Gastrocnemius medialis (tissue), 4 donors: ENCODE measurements around the gene ALDH4A1. TPM values are rescaled to one million over a fixed set of nuclear protein-coding genes. Genes with fewer than 3 reads are reported as not detected.

Source experiments
- ATAC-seq, 2 donors: fragments of 150-250 bp; one replicate each; pipeline ENCODE4 v1.9.1; 2016
- DNase-seq, 2 donors: peaks; one replicate each; pipeline ENCODE4 v3.0.0-alpha.2; 2019
- H3K27ac ChIP-seq, 4 donors: fragments of 200-600 bp; sonication (generic); 1 replicate in 1 of 4; 2 replicates in 3 of 4; pipeline ENCODE4 v1.5.1; 2016 to 2018; ENCODE audit warnings: mild to moderate bottlenecking in 2 of 4, moderate library complexity in 1 of 4
- H3K27me3 ChIP-seq, 3 donors: fragments of 200-600 bp; sonication (generic) in 2 of 3; 1 replicate in 1 of 3; 2 replicates in 2 of 3; pipeline versions ENCODE4 v1.5.1 to v1.6.0; 2016 to 2019; ENCODE audit warnings: mild to moderate bottlenecking in 1 of 3, moderate library complexity in 1 of 3
- H3K36me3 ChIP-seq, 2 donors: fragments of 200-600 bp; sonication (generic) in 1 of 2; one replicate each; pipeline ENCODE4 v1.5.1; 2017 to 2018
- H3K4me1 ChIP-seq, 2 donors: fragments of 200-600 bp; sonication (generic) in 1 of 2; one replicate each; pipeline ENCODE4 v1.5.1; 2016 to 2017; ENCODE audit warnings: mild to moderate bottlenecking in 2 of 2
- H3K4me3 ChIP-seq, 4 donors: fragments of 200-600 bp; sonication (generic) in 3 of 4; 1 replicate in 1 of 4; 2 replicates in 3 of 4; pipeline ENCODE4 v1.5.1; 2016 to 2019; ENCODE audit warnings: mild to moderate bottlenecking in 2 of 4
- H3K9me3 ChIP-seq, 3 donors: fragments of 200-600 bp; sonication (generic) in 2 of 3; 1 replicate in 1 of 3; 2 replicates in 2 of 3; pipeline ENCODE4 v1.5.1; 2016 to 2019
- CTCF ChIP-seq, 5 experiments: fragments of 450-650 bp in 3 of 5; fragments of 200-600 bp in 2 of 5; sonication (generic) in 2 of 5; IDR thresholded peaks in 4 of 5; conservative IDR thresholded peaks in 1 of 5; 1 replicate in 4 of 5; 2 replicates in 1 of 5; pipeline ENCODE4 v1.5.1; 2016 to 2019; ENCODE audit warnings: antibody characterized with exemption in 5 of 5, mild to moderate bottlenecking in 3 of 5, moderate library complexity in 3 of 5
- POLR2A ChIP-seq, 2 donors: fragments of 450-650 bp; IDR thresholded peaks; one replicate each; pipeline ENCODE4 v1.6.1; 2017; ENCODE audit warnings: antibody characterized with exemption in 2 of 2, mild to moderate bottlenecking in 2 of 2, moderate library complexity in 2 of 2
- in situ Hi-C, 4 donors: fragments of 200-750 bp; cut with MboI; loops; one replicate each; pipeline versions ENCODE4 v1.15.0 to v1.8.0; 2017; ENCODE audit warnings: low sequenced_read_pairs in 4 of 4
- intact Hi-C: fragments of 100-400 bp; cut with DNase I; formaldehyde crosslinking; loops from one replicate; pipeline ENCODE4 v1.15.1; 2023; ENCODE audit warnings: low total_unique reads
- total RNA-seq, 4 donors: library from RNA; depleted of rRNA; stranded (reverse); fragments of >200 nt; gene quantifications; one replicate each; pipeline versions ENCODE4 v1.1.0 to v1.2.3, GENCODE V29; 2016

ALDH4A1 gene
- total RNA-seq, 4 donors from 2014 or later: 22.8 to 35.3 (median 31.4) TPM

GRCh38 chr1:18920931-18921330, 18.6 kb upstream of the ALDH4A1 start:
- H3K4me3 ChIP-seq: no peak overlapping the region
- TF ChIP-seq CTCF (IDR thresholded peaks at IDR 0.05 in 4 of 5, conservative IDR thresholded peaks at IDR 0.05 in 1 of 5) (no peak), POLR2A (IDR thresholded peaks at IDR 0.05) (no peak)
- DNase-seq (no peak), ATAC-seq (no peak)
- no peak overlapping the region for H3K27ac ChIP-seq
- H3K4me1 ChIP-seq: peaks cover 35 to 37% of the 10 kb centered on the region in 2 donors
- no peaks in the 10 kb centered on the region for H3K27me3 ChIP-seq
- intact Hi-C loops (no loop called here), in situ Hi-C loops (loop anchor here in 2 of 4 donors (25.0 kb wide), 2 partner anchors 166 to 316 kb away; no protein-coding TSS in a partner anchor)
- H3K9me3 ChIP-seq: no peaks in the 10 kb centered on the region
- H3K36me3 ChIP-seq: no peaks in the 10 kb centered on the region

- Histone ChIP-seq H3K9me3 (no peaks in the 10 kb centered on the region), H3K36me3 (no peaks in the 10 kb centered on the region), H3K4me1 (peaks cover 35 to 37% of the 10 kb centered on the region in 2 donors), H3K4me3 (no peak overlapping the region), H3K27ac (no peak overlapping the region), H3K27me3 (no peaks in the 10 kb centered on the region)
- in situ Hi-C loops (loop anchor here in 2 of 4 donors (25.0 kb wide), 2 partner anchors 167 to 317 kb away; no protein-coding TSS in a partner anchor), intact Hi-C loops (no loop called here)
- DNase-seq (no peak), ATAC-seq (no peak)
- TF ChIP-seq POLR2A (IDR thresholded peaks at IDR 0.05): no peak
- no peak for TF ChIP-seq CTCF (IDR thresholded peaks at IDR 0.05 in 4 of 5, conservative IDR thresholded peaks at IDR 0.05 in 1 of 5)
These were observed 17.6 kb upstream of the ALDH4A1 start for GRCh38 chr1:18919956-18920355.

- Histone ChIP-seq H3K27me3 (no peaks in the 10 kb centered on the region), H3K4me1 (peaks cover 29 to 33% of the 10 kb centered on the region in 2 donors), H3K36me3 (no peaks in the 10 kb centered on the region), H3K9me3 (no peaks in the 10 kb centered on the region), H3K4me3 (no peak overlapping the region), H3K27ac (no peak overlapping the region)
- in situ Hi-C loops: loop anchor here in 2 of 4 donors (25.0 kb wide), 2 partner anchors 168 to 318 kb away; no protein-coding TSS in a partner anchor
- no peak for DNase-seq
- no peak for ATAC-seq
- TF ChIP-seq POLR2A (IDR thresholded peaks at IDR 0.05) (no peak), CTCF (IDR thresholded peaks at IDR 0.05 in 4 of 5, conservative IDR thresholded peaks at IDR 0.05 in 1 of 5) (no peak)
- intact Hi-C loops: no loop called here
These were observed 17.0 kb upstream of the ALDH4A1 start for GRCh38 chr1:18919197-18919905.

GRCh38 chr1:18918417-18918816, 16.1 kb upstream of the ALDH4A1 start:
- no peak overlapping the region for H3K27ac ChIP-seq
- ATAC-seq (no peak), DNase-seq (no peak)
- H3K9me3 ChIP-seq: no peaks in the 10 kb centered on the region
- no peak for TF ChIP-seq CTCF (IDR thresholded peaks at IDR 0.05 in 4 of 5, conservative IDR thresholded peaks at IDR 0.05 in 1 of 5)
- TF ChIP-seq POLR2A (IDR thresholded peaks at IDR 0.05): no peak
- no peak overlapping the region for H3K4me3 ChIP-seq
- H3K36me3 ChIP-seq: no peaks in the 10 kb centered on the region
- in situ Hi-C loops: loop anchor here in 2 of 4 donors (25.0 kb wide), 2 partner anchors 169 to 319 kb away; no protein-coding TSS in a partner anchor
- H3K4me1 ChIP-seq: peaks cover 23% of the 10 kb centered on the region in 2 donors
- no peaks in the 10 kb centered on the region for H3K27me3 ChIP-seq
- intact Hi-C loops: no loop called here
